DND-41 (cell line): Measurements from ENCODE around the gene AGAP4.
"Not testable (repeated sequence)": the region's sequence is repeated elsewhere in the genome, so short reads cannot be mapped to it uniquely, and the experiment has no call there.

ENCODE experiments used
- ATAC-seq: fragments of 200-7000 bp; cut with Tn5 transposase; 3 replicates; pipeline ENCODE4 v1.9.1; 2021; ENCODE audit warnings: low read depth; ENCODE audit not compliant: insufficient read depth
- DNase-seq: peaks from one replicate; pipeline ENCODE4 v3.0.0-alpha.2; 2020
- H2AFZ ChIP-seq: 2 replicates; pipeline ENCODE4 v1.6.0; 2012; ENCODE audit warnings: low read depth, low read length
- H3K27ac ChIP-seq: 2 replicates; pipeline ENCODE4 v1.5.1; 2012; ENCODE audit warnings: low read length, inconsistent platforms
- H3K27me3 ChIP-seq: fragments of 200-600 bp; sonication (generic); 2 replicates; pipeline ENCODE4 v1.6.0; 2012; ENCODE audit warnings: low read length, mild to moderate bottlenecking, inconsistent platforms; ENCODE audit not compliant: insufficient read depth, poor library complexity
- H3K36me3 ChIP-seq: 2 replicates; pipeline ENCODE4 v1.5.1; 2012; ENCODE audit warnings: low read length, inconsistent platforms; ENCODE audit not compliant: insufficient read depth
- H3K4me1 ChIP-seq: 2 replicates; pipeline ENCODE4 v1.5.1; 2012; ENCODE audit warnings: mild to moderate bottlenecking, low read length; ENCODE audit not compliant: insufficient read depth
- H3K4me2 ChIP-seq: 2 replicates; pipeline ENCODE4 v1.6.0; 2012; ENCODE audit warnings: mild to moderate bottlenecking, moderate library complexity, low read length, inconsistent platforms; ENCODE audit not compliant: insufficient read depth
- H3K4me3 ChIP-seq, 2 experiments: fragments of 200-600 bp in 1 of 2; shearing (Covaris generic) in 1 of 2; 2 replicates each; pipeline ENCODE4 v1.5.1; 2012 to 2016; ENCODE audit warnings: inconsistent platforms in 2 of 2, low read length in 2 of 2, mild to moderate bottlenecking in 2 of 2, low read depth in 1 of 2, moderate library complexity in 1 of 2
- H3K79me2 ChIP-seq: 2 replicates; pipeline ENCODE4 v1.6.0; 2012; ENCODE audit warnings: low read length, inconsistent platforms; ENCODE audit not compliant: insufficient read depth
- H3K9ac ChIP-seq: 2 replicates; pipeline ENCODE4 v1.6.0; 2012; ENCODE audit warnings: low read depth, mild to moderate bottlenecking, inconsistent platforms, low read length, moderate library complexity
- H3K9me3 ChIP-seq: 2 replicates; pipeline ENCODE4 v1.5.1; 2012; ENCODE audit warnings: low read length, moderate library complexity, mild to moderate bottlenecking, inconsistent platforms; ENCODE audit not compliant: insufficient read depth, severe bottlenecking
- H4K20me1 ChIP-seq: 2 replicates; pipeline ENCODE4 v1.6.0; 2012; ENCODE audit warnings: low read length; ENCODE audit not compliant: insufficient read depth

Gene AGAP4

DNA sequence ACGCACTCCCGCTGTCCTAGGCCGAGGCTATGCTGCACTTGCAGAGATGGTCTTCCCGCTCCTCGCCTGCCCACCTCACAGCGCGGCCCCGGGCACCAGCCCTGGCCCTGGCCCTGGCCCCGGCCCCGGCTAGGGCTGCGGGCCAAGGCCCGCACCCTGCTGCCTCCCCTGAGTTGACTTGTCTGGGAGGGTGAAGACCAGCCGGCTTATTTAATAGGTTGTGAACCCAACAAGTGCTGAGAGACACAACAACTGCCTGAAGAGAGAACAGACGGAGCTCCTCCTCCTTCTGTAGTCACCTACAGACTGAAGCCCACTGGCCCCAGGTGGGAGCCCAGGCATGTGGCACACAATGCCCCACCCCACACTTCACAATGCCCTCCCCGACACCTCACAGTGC is at the start of gene AGAP4:
TSS of gene AGAP4 (minus strand) at position 101 of the 400 bp plus-strand sequence. CDS start 153 bp downstream, outside the sequence.
- not testable (repeated sequence) for H3K9ac ChIP-seq, ATAC-seq, H3K9me3 ChIP-seq, H3K4me2 ChIP-seq, H2AFZ ChIP-seq, H3K4me3 ChIP-seq, H3K27ac ChIP-seq, H3K36me3 ChIP-seq, H3K79me2 ChIP-seq, DNase-seq, H3K27me3 ChIP-seq, H4K20me1 ChIP-seq, H3K4me1 ChIP-seq

DNA sequence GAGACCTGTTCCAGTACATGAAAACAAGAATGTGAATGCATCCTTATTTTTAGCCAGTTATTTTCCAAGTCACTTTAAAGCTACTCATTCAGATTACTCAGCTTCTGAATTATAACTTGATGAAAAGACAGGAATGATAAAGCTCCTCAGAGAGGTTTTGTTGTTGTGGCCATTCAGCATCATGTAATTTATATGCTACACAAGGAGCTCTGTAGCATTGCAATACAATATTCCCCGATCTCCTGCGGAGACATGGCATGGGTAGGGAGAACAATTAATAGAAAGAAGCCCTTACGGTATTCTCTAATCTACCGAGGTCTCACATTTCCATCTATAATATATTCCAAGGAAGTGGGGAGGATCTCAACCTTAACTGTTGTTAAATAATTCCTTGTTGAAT is 43.4 kb upstream of the AGAP4 start:
- not testable (repeated sequence) for H3K36me3 ChIP-seq, ATAC-seq, H3K27ac ChIP-seq, H3K9ac ChIP-seq, H3K9me3 ChIP-seq, H3K79me2 ChIP-seq, H3K4me1 ChIP-seq, DNase-seq, H3K27me3 ChIP-seq, H2AFZ ChIP-seq, H3K4me2 ChIP-seq, H3K4me3 ChIP-seq, H4K20me1 ChIP-seq

DNA sequence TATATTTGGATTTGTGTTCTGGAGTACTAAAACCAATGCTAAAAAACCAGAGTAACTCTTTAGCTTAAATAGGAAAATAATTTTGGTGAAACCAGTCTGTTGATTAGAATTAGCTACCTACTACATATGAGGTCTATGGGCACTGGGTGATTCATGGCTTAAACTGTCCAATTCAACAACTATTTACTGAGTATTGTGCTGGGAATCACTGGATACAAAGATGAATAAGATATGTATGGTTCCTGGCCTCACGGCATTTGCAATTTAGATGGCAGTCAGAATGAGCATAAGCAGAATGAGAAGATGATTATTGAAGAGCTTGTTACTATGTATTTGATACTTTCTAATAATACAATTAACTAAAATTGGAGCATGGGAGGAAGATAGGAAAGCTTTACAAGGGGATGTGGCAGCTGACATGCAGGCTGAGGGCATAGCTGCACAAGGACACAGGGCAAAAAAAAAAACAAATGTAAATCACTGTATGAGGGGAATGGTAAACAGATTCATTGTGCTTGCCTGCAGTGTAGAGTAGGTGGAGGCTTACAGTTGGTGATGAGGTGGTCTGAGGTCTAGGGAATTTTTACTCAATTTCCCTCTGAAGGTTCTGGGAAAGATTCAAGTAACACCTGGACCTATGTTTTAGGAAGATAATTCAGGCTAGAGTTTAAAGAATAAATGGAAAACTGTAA is 42.4 kb upstream of the AGAP4 start:
- not testable (repeated sequence) for ATAC-seq, H2AFZ ChIP-seq

DNA sequence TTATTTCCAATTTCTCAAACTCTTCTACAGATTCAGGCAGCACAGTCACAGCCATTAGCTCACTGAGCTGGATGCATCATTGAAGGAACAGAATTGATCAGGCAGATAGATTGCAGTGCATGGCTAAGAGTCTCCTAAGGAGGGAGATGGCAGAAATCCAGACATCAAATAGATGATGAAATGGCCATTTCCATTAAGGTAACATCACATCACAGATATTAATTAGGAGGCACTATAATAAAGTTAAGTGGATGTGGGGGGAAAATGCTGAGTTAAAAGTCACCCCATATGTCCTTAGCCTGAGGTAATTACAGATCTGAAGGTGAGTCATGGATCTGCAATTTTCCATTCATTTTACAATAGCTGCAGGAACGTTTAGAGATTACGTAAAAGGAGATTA is 35.6 kb upstream of the AGAP4 start:
- H2AFZ ChIP-seq, DNase-seq, H3K79me2 ChIP-seq, H3K36me3 ChIP-seq, H3K27ac ChIP-seq, H4K20me1 ChIP-seq, ATAC-seq, H3K4me2 ChIP-seq, H3K9ac ChIP-seq, H3K9me3 ChIP-seq, H3K4me3 ChIP-seq, H3K4me1 ChIP-seq, H3K27me3 ChIP-seq: not testable (repeated sequence)

More for the DNA sequence above, 42.4 kb upstream of the AGAP4 start:
- not testable (repeated sequence) for H3K4me2 ChIP-seq, H3K4me1 ChIP-seq, H4K20me1 ChIP-seq, H3K36me3 ChIP-seq, DNase-seq, H3K9me3 ChIP-seq, H3K27me3 ChIP-seq, H3K79me2 ChIP-seq, H3K4me3 ChIP-seq, H3K9ac ChIP-seq, H3K27ac ChIP-seq

DNA sequence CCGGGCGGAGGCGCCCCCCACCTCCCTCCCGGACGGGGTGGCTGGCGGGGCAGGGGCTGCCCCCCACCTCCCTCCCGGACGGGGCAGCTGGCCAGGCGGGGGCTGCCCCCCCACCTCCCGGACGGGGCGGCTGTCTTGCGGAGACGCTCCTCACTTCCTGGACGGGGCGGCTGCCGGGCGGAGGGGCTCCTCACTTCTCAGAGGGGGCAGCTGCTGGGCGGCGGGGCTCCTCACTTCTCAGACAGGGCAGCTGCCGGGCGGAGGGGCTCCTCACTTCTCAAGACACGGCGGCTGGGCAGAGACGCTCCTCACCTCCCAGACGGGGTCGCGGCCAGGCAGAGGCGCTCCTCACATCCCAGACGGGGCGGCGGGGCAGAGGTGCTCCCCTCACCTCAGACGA is 18.1 kb upstream of the AGAP4 start:
- not testable (repeated sequence) for H3K9me3 ChIP-seq, DNase-seq, H3K9ac ChIP-seq, H3K4me2 ChIP-seq, H3K27me3 ChIP-seq, H4K20me1 ChIP-seq, H3K27ac ChIP-seq, ATAC-seq, H2AFZ ChIP-seq, H3K36me3 ChIP-seq, H3K4me3 ChIP-seq, H3K4me1 ChIP-seq, H3K79me2 ChIP-seq

DNA sequence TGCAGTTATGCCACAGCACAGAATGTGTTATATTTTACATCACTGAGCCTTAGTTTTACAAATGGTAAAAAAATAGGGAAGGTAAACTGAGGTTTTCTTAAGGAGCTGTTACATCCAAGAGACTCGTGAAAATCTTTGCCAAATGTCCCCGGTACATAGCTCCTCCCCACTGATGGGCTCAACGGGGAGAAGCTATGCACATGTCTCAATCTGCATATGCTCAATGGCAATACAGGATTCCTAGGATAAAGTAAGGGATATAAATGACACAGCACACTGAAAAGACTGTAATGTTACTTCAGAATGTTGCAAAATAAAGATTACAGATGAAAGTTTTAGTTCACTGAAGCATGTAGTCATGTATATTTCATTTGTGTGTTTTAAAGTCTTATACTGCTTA is 17.0 kb upstream of the AGAP4 start:
- not testable (repeated sequence) for H3K27me3 ChIP-seq, H3K4me2 ChIP-seq, DNase-seq, H3K9ac ChIP-seq, H3K4me3 ChIP-seq, H2AFZ ChIP-seq, H3K4me1 ChIP-seq, ATAC-seq, H3K79me2 ChIP-seq, H3K9me3 ChIP-seq, H4K20me1 ChIP-seq, H3K36me3 ChIP-seq, H3K27ac ChIP-seq

DNA sequence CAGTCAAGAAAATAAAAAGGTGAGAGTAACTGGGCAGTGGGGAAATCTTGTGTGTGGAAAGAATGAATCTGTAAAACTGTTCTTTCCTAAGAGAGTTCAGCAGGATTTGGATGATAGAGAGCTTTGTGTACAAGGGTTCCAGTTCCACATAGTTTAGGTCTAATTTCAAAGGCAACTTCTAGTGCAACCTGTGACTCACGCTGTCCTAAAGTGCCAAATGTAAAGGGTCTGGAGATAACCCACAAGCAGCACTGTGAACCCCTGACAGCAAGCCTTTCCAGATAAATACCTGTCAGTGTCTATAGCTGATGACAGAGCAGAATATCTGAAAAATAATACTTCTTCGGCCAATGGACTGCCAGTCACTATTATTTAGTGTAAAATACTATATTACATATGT is 16.3 kb upstream of the AGAP4 start:
- not testable (repeated sequence) for H3K36me3 ChIP-seq, H3K4me1 ChIP-seq, ATAC-seq, H3K9me3 ChIP-seq, H4K20me1 ChIP-seq, H2AFZ ChIP-seq, H3K4me3 ChIP-seq, H3K27me3 ChIP-seq, H3K79me2 ChIP-seq, H3K9ac ChIP-seq, H3K27ac ChIP-seq, DNase-seq, H3K4me2 ChIP-seq

DNA sequence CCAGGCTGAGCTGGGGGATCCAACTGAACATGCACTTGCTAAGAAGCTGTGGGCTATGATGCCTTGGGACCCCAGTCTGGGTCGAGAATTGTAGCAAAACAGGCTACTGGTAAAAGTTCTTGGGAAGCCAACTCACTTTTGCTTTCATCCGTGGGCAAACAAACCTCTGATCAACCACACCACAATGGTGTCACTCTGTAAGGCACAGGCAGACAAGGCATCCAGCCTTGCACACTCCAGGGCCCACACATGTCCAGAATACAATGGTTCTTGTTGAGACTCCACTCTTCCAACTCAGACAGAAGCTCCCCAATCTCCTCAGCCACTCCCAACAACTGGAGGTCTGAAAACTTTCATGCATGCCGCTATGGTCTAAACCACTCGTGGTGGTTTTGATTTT is 10.6 kb upstream of the AGAP4 start:
- H3K27ac ChIP-seq, H3K27me3 ChIP-seq, ATAC-seq, H3K36me3 ChIP-seq, H2AFZ ChIP-seq, H3K9ac ChIP-seq, H3K9me3 ChIP-seq, H3K4me3 ChIP-seq, H3K4me1 ChIP-seq, DNase-seq, H3K4me2 ChIP-seq, H3K79me2 ChIP-seq, H4K20me1 ChIP-seq: not testable (repeated sequence)
